SKM-1 treated with dmso at 0.1 percent for 144 hours (cell line): ENCODE measurements around the gene OBSCN.

ENCODE experiments used
- DNase-seq: peaks from one replicate; lab custom pipeline; 2025; ENCODE audit not compliant: unreplicated experiment; lab: John Stamatoyannopoulos, UW

The OBSCN gene

DNA sequence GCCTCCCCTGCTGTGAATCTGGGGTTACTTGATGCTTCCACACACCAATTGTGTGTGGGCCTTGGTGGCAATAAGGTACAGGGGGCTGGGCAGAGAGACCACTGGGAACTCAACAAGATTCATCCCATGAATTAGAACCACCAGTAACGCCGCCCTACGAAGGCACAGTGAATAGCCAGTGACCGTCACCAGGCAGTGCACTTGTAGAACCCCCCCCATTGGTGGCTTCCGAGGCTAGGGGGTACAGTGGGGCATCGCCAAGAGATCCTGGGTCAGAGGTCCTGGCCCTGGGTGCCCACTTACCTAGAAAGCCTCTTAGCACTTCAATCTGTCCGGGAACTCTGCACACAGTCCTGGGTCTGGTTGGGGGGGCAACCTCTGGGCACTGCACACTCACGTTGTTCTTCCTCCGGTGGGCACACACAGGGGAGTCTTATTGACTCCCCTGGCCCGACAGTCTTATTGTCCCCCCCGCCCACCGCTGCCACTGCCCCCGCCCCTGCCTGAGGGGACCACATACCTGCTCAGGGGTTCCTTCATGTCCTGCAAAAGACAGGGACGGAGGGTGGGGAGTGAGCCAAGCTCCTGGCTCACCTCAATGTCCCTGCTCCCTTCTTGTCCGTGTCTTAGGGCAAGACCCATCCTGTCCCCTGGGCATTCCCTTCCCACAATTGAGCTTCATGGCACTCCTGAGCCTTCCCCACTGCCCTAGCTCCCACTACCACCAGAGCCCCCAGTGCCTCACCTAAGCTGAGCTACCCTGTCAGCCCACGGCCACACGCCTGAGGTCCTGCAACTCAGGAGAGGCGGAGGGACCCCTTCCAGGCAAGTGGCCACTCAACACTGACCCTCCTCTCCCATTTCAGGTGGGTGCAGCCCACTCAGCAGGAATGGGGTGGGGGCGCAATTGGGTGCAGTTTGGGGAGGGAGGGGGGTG lies 201.3 kb downstream of the OBSCN start:
- no peak for DNase-seq

GRCh38 chr1:228410015-228410414 lies 202.2 kb downstream of the OBSCN start:
- DNase-seq: no peak

DNA sequence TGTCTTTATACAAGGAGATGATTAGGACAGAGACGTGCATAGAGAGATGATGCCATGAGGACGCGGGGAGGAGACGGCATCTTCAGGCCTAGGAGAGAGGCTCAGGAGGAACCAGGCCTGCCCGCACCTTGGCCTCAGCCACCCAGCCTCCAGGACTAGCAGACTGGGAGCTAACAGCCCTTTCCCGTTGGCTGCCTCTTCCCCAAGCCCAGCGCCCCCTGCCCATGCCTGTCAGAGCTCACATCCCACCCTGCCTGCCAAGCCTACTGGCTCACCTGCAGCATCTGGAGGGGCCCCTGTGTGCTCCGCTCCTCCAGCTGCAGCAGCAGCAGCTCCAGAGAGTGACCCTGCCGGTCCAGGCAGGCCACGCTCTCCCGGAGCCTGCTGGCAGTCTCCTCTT lies 202.8 kb downstream of the OBSCN start:
- DNase-seq: no peak

GRCh38 chr1:228411121-228411520 lies 203.3 kb downstream of the OBSCN start:
- DNase-seq: no peak

DNA sequence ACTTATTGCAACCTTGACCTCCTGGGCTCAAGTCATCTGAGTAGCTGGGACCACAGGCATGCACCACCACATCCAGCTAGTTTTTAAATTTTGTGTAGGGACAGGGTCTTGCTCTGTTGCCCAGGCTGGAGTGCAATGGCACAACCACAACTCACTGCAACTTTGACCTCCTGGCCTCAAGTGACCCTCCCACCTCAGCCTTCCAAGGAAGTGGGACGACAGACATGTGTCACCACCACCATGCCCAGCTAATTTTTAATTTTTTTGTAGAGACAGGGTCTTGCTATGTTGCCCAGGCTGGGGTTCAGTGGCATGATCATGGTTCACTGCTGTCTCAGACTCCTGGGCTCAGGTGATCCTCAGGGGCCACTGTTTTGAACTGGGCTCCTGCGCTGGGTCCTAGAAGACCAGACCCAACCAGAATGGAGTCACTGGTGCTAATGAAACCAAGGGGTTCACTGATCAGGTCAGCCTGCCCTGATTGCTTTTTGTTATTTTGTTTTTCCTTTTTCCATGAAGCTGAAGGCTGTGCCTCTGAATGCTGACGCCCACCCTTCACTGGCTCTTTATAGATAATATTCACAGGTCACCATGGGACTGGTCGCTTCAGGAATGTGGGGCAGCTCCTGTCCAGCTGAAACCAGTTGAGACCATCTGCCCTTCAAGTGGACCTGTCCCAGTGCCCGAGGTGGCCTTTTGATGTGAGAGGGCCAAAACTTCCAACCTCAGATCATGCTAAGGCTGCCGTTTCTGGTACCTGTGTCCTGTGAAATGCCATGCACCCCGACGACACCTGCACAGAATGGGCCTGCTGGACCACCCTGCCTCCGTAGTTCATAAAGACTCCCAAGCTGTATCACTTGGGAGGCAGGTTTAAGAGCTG lies 203.9 kb downstream of the OBSCN start:
- DNase-seq: no peak

GRCh38 chr1:228413241-228414010 lies 205.6 kb downstream of the OBSCN start:
- DNase-seq: no peak

GRCh38 chr1:228414511-228415211 lies 206.8 kb downstream of the OBSCN start:
- no peak for DNase-seq

DNA sequence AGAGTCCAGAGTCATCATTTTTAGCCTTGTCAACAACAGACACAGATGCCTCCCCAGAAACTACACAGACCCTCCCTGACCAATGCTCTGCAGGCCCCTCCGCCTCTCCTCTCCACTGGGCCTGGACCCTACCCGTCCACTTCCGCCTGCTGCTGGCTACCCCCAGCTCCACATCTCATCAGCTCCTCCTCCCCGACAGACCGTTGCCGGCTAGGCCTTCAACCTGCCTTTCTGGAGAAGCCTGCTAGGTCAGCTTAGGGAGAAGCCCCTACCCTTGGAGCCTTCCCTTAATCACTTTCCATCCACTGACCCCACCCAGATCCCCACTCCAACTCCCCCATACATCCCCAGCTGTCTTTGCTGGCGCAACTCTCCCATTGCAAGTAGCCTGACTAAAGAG lies 207.4 kb downstream of the OBSCN start:
- DNase-seq: no peak

DNA sequence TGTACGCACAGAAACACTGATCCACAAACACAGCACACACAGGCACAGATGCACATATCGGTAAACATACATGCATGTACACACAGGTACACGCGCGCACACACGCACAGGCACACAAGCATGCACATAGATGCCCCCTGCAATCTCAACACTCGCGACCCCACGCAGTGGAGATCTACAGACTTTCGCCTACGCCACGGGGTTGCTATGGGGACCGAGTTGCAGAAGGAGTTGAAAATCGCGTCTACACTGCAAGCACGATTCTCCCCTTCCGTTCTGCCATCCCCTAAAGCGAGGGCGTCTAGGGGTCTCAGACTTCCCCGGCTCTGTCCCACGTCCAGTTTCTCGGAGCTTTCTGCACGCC lies 208.0 kb downstream of the OBSCN start:
- no peak for DNase-seq

- no peak for DNase-seq
Measured at GRCh38 chr1:228416217-228416933, 208.5 kb downstream of the OBSCN start, which contains the start of gene TRIM17. Gene TRIM17 (minus strand): TSS chr1:228416861. CDS start chr1:228415072, 1,789 bp downstream.

DNA sequence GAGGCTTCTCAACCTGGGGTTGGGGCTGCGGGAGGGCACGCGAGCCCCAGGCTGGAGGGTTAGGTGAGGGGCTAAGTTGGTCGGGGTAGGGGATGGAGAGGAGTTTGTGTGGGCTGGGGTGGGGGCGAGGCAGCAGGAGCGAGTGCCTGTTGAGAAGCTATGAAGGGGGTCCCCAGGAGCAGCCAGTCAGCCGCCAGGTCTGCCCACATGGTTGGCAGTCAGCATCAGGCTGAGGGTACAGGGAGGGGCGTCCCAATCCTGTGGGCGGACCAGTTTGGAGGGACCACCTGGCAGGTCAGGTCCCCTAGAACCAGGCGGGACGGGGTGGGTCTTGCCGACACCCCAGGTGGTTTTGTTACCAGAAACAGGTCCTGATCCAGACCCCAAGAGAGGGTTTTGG lies 209.2 kb downstream of the OBSCN start:
- no peak for DNase-seq

DNA sequence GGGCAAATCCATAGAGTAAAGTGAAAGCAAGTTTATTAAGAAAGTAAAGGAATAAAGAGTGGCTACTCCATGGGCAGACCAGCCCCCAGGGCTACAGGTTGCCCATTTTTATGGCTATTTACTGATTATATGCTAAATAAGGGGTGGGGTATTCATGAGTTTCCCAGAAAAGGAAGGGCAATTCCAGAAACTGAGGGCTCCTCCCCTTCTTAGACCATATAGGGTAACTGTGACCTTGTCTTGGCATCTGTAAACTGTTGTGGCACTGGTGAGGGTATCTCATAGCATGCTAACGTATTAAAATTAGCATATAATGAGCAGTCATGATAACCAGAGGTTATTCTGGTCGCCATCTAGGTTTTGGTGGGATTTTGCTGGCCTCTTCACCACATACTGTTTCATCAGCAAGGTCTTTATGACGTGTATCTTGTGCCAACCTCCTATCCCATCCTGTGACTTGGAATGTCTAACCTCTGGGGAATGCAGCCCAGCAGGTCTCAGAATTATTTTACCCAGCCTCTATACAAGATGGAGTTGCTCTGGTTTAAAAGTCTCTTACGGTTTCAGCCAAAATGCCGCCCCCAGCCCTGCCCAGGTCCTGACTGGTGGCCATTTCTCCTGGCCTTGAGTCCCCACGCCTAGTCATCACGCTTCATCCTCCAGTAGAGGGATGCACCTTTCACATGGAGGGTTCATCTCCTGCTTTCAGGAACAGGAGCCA lies 209.8 kb downstream of the OBSCN start:
- no peak for DNase-seq

GRCh38 chr1:228420968-228421826 lies 213.4 kb downstream of the OBSCN start:
- DNase-seq: no peak

DNA sequence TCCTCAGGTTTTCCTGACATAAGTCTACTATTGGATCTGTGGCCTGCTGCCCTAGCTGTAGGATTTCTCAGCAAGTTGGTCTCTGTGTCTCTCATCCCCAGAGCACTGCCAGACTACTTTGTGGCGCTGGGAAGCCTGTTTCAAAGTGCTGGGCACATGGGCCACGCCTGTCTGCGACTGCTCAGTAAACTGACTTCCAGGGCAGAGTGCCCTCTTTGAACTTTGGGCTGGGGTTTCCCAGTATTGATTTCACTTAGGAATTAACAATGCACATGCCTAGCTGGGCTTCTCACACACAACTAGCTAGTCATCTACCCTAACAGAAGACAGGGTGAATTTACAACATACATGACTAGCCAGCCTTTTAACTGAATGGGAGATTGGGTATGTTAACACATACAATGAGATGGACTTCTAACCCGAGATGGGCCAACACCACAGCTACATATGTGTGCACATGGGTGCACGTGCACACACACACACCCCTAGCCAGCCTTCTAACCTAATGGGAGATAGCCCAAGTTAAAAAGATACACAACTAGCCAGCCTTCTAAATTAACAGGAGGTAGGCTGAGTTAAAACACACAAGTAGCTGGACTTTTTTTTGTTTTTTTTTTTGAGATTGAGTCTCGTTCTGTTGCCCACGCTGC lies 215.7 kb downstream of the OBSCN start:
- no peak for DNase-seq

DNA sequence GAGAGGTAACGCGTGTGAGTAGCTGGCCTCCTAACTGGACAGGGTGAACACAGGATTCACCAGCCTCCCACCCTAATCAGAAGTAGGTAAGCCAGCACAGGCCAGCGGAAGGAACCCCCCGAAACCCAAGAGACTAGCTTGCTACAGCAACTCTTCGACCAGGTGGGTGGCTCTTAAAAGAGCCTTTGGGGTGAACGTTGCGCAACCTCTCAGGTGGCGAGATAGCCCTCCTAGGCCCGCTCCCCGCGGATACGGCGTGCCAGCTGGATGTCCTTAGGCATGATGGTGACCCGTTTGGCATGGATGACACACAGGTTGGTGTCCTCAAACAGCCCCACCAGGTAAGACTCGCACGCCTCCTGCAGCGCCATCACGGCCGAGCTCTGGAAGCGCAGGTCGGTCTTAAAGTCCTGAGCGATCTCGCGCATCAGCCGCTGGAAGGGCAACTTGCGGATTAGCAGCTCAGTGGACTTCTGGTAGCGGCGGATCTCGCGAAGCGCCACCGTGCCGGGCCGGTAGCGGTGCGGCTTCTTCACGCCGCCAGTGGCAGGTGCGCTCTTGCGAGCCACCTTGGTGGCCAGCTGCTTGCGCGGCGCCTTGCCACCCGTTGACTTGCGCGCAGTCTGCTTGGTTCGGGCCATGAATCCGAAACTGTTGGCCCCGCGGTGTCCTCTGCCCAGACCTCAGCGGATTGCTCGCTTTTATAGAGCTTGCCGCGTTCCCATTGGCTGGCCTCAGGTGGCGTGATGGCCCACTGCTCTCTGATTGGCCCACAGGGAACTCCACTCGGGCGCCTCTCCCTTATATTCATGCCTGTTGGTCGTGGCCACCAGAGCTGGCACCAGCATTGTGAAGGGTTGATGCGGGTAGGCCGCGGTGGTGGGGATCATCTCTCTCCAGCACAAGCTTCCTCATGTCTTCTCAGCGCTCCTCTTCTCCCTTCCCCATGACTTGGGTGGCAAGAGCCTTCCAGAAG lies 217.1 kb downstream of the OBSCN start:
- DNase-seq: no peak

GRCh38 chr1:228426518-228427175 lies 218.8 kb downstream of the OBSCN start:
- DNase-seq: no peak
